Measurements from ENCODE around the gene CACNG5.
"Not testable (repeated sequence)": the region's sequence is repeated elsewhere in the genome, so short reads cannot be mapped to it uniquely, and the experiment has no call there.

CACNG5 gene

GRCh38 chr17:66855204-66855603, 20.3 kb downstream of the CACNG5 start:
- DNase-seq = no peak

- no peak for DNase-seq
These were observed 23.5 kb downstream of the CACNG5 start for GRCh38 chr17:66858226-66859083.

GRCh38 chr17:66859353-66859752, 24.4 kb downstream of the CACNG5 start:
- DNase-seq = no peak

DNA sequence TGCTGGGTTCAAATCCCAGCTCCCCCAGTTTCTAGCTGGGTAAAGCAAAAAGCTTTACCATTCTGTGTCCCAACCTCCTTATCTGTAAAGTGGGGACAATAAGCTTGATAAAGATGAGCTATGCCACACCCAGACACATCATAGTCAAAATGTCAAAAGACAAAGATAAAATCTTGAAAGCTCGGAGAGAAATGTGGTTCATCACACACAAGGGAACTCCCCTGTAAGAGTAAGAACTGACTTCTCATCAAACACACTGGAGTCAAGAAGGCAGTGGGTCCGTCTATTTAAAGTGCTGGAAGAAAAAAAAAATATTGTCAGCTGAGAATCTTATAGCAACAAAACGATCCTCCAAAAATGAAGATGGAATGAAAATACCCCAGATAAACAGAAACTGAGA, 25.3 kb downstream of the CACNG5 start:
- DNase-seq = no peak

- DNase-seq = no peak
These were observed 28.9 kb downstream of the CACNG5 start for GRCh38 chr17:66863820-66864219.

GRCh38 chr17:66865151-66865550, 30.2 kb downstream of the CACNG5 start:
- no peak for DNase-seq

- DNase-seq = no peak
These were observed 39.0 kb downstream of the CACNG5 start for GRCh38 chr17:66873962-66874361.

DNA sequence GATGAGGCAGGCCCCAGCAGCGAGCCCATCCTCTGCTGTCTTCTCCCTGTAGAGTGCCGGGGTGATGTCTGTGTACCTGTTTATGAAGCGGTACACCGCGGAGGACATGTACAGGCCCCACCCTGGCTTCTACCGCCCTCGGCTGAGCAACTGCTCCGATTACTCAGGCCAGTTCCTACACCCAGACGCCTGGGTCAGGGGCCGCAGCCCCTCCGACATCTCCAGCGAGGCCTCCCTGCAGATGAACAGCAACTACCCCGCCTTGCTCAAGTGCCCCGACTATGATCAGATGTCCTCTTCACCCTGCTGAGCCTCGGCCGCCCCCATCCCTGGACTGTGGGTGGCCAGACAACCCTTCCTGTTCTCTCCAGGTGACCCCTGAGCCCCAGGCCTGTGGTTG, 50.0 kb downstream of the CACNG5 start:
- DNase-seq = no peak

DNA sequence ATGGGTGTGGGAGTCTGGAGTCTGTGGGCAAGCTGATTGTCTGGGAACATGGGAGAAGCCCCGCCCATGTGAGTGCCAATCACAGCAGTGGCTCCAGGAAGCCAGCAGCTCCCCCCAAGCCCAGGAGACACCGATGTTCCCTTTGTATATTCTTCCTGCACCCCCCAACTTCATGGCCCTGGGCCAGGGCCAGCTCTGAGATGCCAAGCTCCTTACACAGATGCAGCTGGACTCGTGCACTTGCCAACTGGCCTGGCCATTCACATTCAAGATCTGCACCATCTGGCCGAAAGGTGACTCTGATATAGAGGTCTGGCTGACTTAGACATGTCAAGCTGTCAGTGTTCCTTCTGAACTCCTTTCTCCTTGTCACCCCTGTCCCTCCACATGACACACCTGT, 50.5 kb downstream of the CACNG5 start:
- peak; percentile 11 for DNase-seq

DNA sequence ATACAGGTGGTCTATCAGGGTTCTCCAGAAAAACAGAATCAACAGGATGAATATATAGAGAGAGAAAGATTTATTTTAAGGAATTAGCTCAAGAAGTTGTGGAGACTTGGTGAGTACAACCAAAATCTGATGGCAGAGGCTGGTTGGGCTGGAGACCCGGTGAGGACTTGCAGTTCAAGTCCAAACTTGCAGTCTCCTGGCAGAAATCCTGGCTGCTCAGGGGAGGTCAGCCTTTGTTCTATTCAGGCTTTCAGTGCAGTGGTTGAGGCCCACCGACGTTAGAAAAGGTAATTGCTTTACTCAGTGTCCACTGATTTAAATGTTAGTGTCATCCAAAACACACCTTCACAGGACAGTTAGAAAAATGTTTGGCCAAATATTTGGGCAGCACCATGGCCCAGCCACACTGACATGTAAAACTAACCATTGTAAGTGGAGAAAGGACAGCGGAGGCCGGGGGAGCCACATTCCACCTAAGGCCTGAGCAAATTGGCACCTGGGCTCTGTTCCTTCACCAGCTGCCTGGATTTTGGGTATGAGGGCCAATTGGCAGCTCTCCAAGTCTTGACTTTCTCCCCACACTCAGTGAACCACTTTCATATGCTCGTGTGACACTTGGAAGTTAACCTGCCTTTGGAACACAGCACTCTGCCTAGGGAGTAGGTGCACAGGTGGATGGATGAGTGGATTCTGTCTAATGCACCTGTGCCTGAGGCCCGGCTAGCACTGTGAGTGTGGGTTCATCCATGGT, 54.7 kb downstream of the CACNG5 start:
- DNase-seq = peak; percentile 90

DNA sequence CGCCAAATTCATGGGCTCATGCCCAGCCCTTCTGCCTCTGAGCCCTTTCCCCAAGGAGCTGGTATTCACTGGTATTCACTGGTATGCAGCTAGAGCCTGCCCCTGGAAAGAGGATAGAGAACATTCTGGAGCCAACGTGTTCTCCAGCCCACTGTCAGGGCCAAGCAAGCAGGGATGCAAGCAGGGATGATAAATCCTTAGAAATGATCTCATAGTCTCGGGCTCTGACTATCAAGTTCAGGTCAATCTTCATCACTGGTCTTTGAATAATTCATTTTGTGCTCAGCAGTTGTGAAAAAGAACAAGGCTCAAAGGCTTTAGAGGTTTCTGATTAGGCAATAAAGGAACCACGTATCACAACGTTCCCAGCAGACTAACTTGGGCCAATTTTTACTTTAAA, 57.3 kb downstream of the CACNG5 start:
- no peak for DNase-seq

GRCh38 chr17:66893382-66893781, 58.5 kb downstream of the CACNG5 start:
- DNase-seq = no peak

DNA sequence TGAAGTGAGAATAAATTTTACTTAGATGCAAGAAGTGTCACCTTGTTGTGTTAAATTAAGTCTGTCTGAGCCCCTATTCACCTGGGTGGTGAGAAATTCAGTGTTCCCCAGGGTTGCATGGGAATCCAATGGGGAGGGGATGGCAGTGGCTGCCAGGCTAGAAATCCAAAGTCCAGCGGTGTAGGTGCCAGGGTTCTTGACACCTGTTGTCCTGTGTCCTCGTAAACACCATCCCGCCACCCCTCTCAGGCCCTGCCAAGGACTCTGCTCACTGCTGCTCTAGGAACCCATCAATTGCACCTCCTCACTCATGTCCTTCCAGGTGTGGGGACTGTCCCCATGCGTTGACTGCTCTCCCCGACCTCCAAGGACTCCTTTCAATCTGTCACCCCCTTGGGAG, 58.9 kb downstream of the CACNG5 start:
- no peak for DNase-seq

DNA sequence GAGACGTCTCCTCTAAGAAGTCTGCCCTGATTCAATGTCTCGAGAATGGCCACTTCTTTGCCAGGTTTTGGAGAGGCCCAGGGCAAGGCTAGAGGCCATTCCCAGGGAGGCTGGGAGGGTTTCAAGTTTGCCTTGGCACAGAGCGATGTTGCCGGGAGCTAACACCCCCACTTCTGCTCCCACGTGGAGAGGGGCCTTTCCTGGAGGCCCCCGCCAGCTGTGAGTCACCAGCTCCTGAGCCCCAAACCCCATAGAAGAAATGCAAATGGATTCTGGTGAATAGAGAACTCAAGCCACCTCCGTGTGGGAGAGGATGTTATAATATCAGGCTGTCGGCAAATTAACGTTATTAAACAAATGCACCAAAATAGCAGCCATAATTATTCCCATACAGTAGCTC, 62.2 kb downstream of the CACNG5 start:
- DNase-seq = no peak

GRCh38 chr17:66898536-66898935, 63.6 kb downstream of the CACNG5 start:
- DNase-seq = no peak

- peak; percentile 26 for DNase-seq
These were observed 65.5 kb downstream of the CACNG5 start for GRCh38 chr17:66900126-66901010.

DNA sequence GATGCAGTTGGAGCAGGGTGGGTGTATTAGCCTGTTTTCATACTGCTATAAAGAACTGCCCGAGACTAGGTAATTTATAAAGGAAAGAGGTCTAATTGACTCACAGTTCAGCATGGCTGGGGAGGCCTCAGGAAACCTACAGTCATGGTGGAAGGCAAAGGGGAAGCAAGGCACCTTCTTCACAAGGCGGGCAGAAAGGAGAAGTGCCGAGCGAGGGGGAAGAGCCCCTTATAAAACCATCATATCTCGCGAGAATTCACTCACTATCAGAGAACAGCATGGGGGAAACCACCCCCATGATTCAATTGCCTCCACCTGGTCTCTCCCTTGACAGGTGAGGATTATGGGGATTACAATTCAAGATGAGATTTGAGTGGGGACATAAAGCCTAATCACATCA, 68.4 kb downstream of the CACNG5 start:
- DNase-seq = not testable (repeated sequence)

- DNase-seq = no peak
These were observed 68.9 kb downstream of the CACNG5 start for GRCh38 chr17:66903781-66904180.

- peak; percentile 94 for DNase-seq
These were observed 70.1 kb downstream of the CACNG5 start for GRCh38 chr17:66904760-66905624.

- peak; percentile 87 for DNase-seq
These were observed 71.7 kb downstream of the CACNG5 start for GRCh38 chr17:66906321-66907278.

DNA sequence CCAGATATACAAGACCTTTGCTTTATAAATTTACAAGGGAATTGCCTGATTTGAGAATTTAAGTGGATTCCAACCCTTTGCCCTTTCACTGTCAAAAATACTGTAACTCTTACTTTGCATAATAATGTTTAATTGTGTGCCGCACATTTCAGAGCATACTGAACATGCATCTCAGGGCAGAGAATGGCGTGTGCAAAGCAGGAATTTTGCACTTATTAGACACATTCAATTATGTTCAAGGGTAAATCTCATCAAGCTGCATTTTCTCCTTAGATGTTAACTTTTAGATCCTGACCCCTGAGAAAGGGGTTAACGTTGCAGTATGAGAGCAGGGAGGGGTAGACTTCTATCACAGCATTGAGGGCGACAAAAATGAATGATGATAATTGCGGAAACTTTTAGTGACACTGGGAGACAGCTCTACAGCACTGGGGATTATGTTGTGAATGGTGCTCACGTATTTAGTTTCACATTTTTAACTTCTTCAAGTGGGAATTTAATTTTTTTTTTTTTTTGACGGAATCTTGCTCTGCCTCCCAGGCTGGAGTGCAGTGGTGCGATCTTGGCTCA, 75.0 kb downstream of the CACNG5 start:
- DNase-seq = no peak

Measured in NCI-H1105 treated with DMSO at 0.1 percent for 48 hours (cell line).